A549 (cell line): ENCODE results near the gene REXO4. TPM values are rescaled to one million over a fixed set of nuclear protein-coding genes. Genes with fewer than 3 reads are reported as not detected.

Experiments used
- ATAC-seq, 2 experiments: fragments of 200-7000 bp in 1 of 2; fragments of >200 bp in 1 of 2; cut with Nextera tagmentation in 1 of 2; cut with Tn5 transposase in 1 of 2; 3 replicates each; pipeline versions ENCODE4 v1.8.0 to v1.9.1; 2018 to 2020; ENCODE audit warnings: mild to moderate bottlenecking in 1 of 2, moderate library complexity in 1 of 2
- CTCF ChIA-PET: fragments of 300-600 bp; sonication (Branson Sonifier 250); formaldehyde crosslinking; extraction: SDS; loops from one replicate; lab custom pipeline; 2021; ENCODE audit warnings: antibody characterized with exemption, inconsistent platforms; lab: Yijun Ruan, JAX
- POLR2A ChIA-PET: fragments of 350-600 bp; formaldehyde crosslinking; extraction: SDS; loops from one replicate; lab custom pipeline; 2021; ENCODE audit warnings: antibody characterized with exemption, inconsistent platforms; lab: Yijun Ruan, JAX
- DNase-seq, 2 experiments: peaks; one replicate each; pipeline versions ENCODE4 v3.0.0 to v3.0.0-alpha.2; 2011 to 2016; ENCODE audit warnings: low read depth in 1 of 2, low spot score in 1 of 2
- FAIRE-seq: peaks from 2 replicates; lab custom pipeline; 2011; peaks lifted over from hg19 to GRCh38; lab: Jason Lieb, UNC
- H3K27ac ChIP-seq, 2 experiments: fragments of >200 bp; sonication (Bioruptor Twin); formaldehyde crosslinking; 3 replicates each; pipeline ENCODE4 v1.5.1; 2016 to 2017
- H3K4me1 ChIP-seq: fragments of >200 bp; sonication (Bioruptor Twin); formaldehyde crosslinking; 3 replicates; pipeline ENCODE4 v1.6.1; 2016
- H3K4me2 ChIP-seq: fragments of >200 bp; sonication (Bioruptor Twin); formaldehyde crosslinking; 3 replicates; pipeline ENCODE4 v1.6.1; 2016
- H3K4me3 ChIP-seq: fragments of >200 bp; sonication (Bioruptor Twin); formaldehyde crosslinking; 3 replicates; pipeline ENCODE4 v1.5.1; 2016
- H3K9me3 ChIP-seq: fragments of >200 bp; sonication (Bioruptor Twin); formaldehyde crosslinking; 3 replicates; pipeline ENCODE4 v1.6.1; 2016
- CBX8 ChIP-seq: fragments of 200-600 bp; sonication (generic); IDR thresholded peaks from 2 replicates; pipeline ENCODE4 v1.6.1; 2016
- CEBPB ChIP-seq, 2 experiments: fragments of >200 bp in 1 of 2; sonication (Bioruptor Twin) in 1 of 2; formaldehyde crosslinking in 1 of 2; IDR thresholded peaks; 2 replicates each; pipeline ENCODE4 v1.6.1; 2012 to 2016
- CHD4 ChIP-seq: fragments of 200-600 bp; sonication (generic); IDR thresholded peaks from 2 replicates; pipeline ENCODE4 v1.6.1; 2016; ENCODE audit warnings: antibody characterized with exemption, mild to moderate bottlenecking, borderline replicate concordance
- ESRRA ChIP-seq: fragments of 150-350 bp; IDR thresholded peaks from 2 replicates; pipeline ENCODE4 v1.6.1; 2014; ENCODE audit warnings: mild to moderate bottlenecking, low read length, borderline replicate concordance
- FOSL2 ChIP-seq, 2 experiments: fragments of 450-650 bp in 1 of 2; fragments of >200 bp in 1 of 2; sonication (Bioruptor Twin) in 1 of 2; formaldehyde crosslinking; IDR thresholded peaks; 2 replicates each; pipeline versions ENCODE4 v1.5.0 to v1.6.1; 2016 to 2020; ENCODE audit warnings: mild to moderate bottlenecking in 1 of 2, moderate library complexity in 1 of 2
- HOXA7 ChIP-seq: fragments of 250-450 bp; sonication (Bioruptor Pico); IDR thresholded peaks from 2 replicates; pipeline ENCODE4 v1.5.0; 2020; ENCODE audit warnings: mild to moderate bottlenecking, moderate library complexity
- HOXB13 ChIP-seq: fragments of 250-450 bp; sonication (Bioruptor Pico); IDR thresholded peaks from 2 replicates; pipeline ENCODE4 v1.5.0; 2020; ENCODE audit warnings: low read depth, mild to moderate bottlenecking, moderate library complexity
- HOXB5 ChIP-seq: fragments of 250-450 bp; sonication (Bioruptor Pico); IDR thresholded peaks from 2 replicates; pipeline ENCODE4 v1.5.0; 2020; ENCODE audit warnings: mild to moderate bottlenecking, moderate library complexity
- KDM1A ChIP-seq: fragments of 200-600 bp; sonication (generic); IDR thresholded peaks from 2 replicates; pipeline ENCODE4 v1.6.1; 2016; ENCODE audit warnings: low read depth, mild to moderate bottlenecking
- MAFK ChIP-seq: fragments of 450-650 bp; IDR thresholded peaks from 2 replicates; pipeline ENCODE4 v1.6.1; 2014; ENCODE audit not compliant: partially characterized antibody
- NFE2L2 ChIP-seq: fragments of 150-350 bp; conservative IDR thresholded peaks from 2 replicates; pipeline ENCODE4 v1.6.1; 2014; ENCODE audit warnings: low read length
- NR3C1 ChIP-seq: fragments of >200 bp; sonication (Bioruptor Twin); formaldehyde crosslinking; IDR thresholded peaks from 3 replicates; pipeline ENCODE4 v1.6.1; 2017
- POLR2A ChIP-seq: IDR thresholded peaks from 2 replicates; pipeline ENCODE4 v1.6.1; 2012; ENCODE audit warnings: mild to moderate bottlenecking, low read length
- POLR2AphosphoS2 ChIP-seq: conservative IDR thresholded peaks from 2 replicates; pipeline ENCODE4 v1.6.1; 2012; ENCODE audit warnings: low read length, improper control_type of control experiment, inconsistent platforms
- RAD21 ChIP-seq, 2 experiments: fragments of >200 bp in 1 of 2; sonication (Bioruptor Twin) in 1 of 2; formaldehyde crosslinking in 1 of 2; IDR thresholded peaks in 1 of 2; conservative IDR thresholded peaks in 1 of 2; 2 replicates in 1 of 2; 3 replicates in 1 of 2; pipeline ENCODE4 v1.6.1; 2012 to 2018; ENCODE audit warnings: inconsistent platforms in 1 of 2
- RFX5 ChIP-seq: fragments of 450-650 bp; IDR thresholded peaks from 2 replicates; pipeline ENCODE4 v1.7.1; 2014; ENCODE audit warnings: antibody characterized with exemption, mild to moderate bottlenecking, moderate library complexity
- SREBF2 ChIP-seq: fragments of 450-650 bp; IDR thresholded peaks from 2 replicates; pipeline ENCODE4 v1.6.1; 2014; ENCODE audit warnings: mild to moderate bottlenecking, moderate library complexity
- ZC3H11A ChIP-seq: fragments of 450-650 bp; IDR thresholded peaks from 2 replicates; pipeline ENCODE4 v1.6.1; 2014; ENCODE audit warnings: antibody characterized with exemption, mild to moderate bottlenecking
- ZNF302 ChIP-seq: fragments of 250-450 bp; sonication (Bioruptor Pico); IDR thresholded peaks from 2 replicates; pipeline ENCODE4 v1.9.0; 2021; ENCODE audit warnings: inconsistent platforms, mild to moderate bottlenecking, moderate library complexity
- WGBS: methylation state at CpG from one replicate; pipeline ENCODE4 v1.1.6; 2017; ENCODE audit errors: missing lambda C conversion rate; 5-methylcytosine and 5-hydroxymethylcytosine counted together
- polyA plus RNA-seq, 4 experiments: library from polyadenylated mRNA; depleted of rRNA in 3 of 4; stranded (reverse); fragments of >200 nt; fragmentation: RNase III in 1 of 4; extraction: RNeasy Plus Mini Kit Qiagen cat#74134 plus additional on column Dnase treatment in 1 of 4; gene quantifications; 2 replicates in 3 of 4; 3 replicates in 1 of 4; pipeline ENCODE4 v1.2.3, GENCODE V29; 2011 to 2017
- TF ChIP-seq, protein P1 (sequence below): fragments of >200 bp; sonication (Bioruptor Twin); formaldehyde crosslinking; IDR thresholded peaks from 3 replicates; pipeline ENCODE4 v1.5.1; 2016
- TF ChIP-seq, protein P2 (sequence below): IDR thresholded peaks from 2 replicates; pipeline ENCODE4 v1.6.1; 2012
- TF ChIP-seq, protein P3 (sequence below): fragments of 150-350 bp; IDR thresholded peaks from 2 replicates; pipeline ENCODE4 v1.6.1; 2014; ENCODE audit warnings: low read depth, mild to moderate bottlenecking, low read length
- TF ChIP-seq, protein P4 (sequence below): fragments of >200 bp; sonication (Bioruptor Twin); formaldehyde crosslinking; IDR thresholded peaks from 2 replicates; pipeline ENCODE4 v1.6.1; 2016
- TF ChIP-seq, protein P5 (sequence below): fragments of 450-650 bp; IDR thresholded peaks from 2 replicates; pipeline ENCODE4 v1.6.1; 2014; ENCODE audit warnings: antibody characterized with exemption

REXO4 gene
- polyA plus RNA-seq, 2 of the 4 experiments (the other 2 are of a cell fraction) = 25.8 to 31.0 TPM

DNA sequence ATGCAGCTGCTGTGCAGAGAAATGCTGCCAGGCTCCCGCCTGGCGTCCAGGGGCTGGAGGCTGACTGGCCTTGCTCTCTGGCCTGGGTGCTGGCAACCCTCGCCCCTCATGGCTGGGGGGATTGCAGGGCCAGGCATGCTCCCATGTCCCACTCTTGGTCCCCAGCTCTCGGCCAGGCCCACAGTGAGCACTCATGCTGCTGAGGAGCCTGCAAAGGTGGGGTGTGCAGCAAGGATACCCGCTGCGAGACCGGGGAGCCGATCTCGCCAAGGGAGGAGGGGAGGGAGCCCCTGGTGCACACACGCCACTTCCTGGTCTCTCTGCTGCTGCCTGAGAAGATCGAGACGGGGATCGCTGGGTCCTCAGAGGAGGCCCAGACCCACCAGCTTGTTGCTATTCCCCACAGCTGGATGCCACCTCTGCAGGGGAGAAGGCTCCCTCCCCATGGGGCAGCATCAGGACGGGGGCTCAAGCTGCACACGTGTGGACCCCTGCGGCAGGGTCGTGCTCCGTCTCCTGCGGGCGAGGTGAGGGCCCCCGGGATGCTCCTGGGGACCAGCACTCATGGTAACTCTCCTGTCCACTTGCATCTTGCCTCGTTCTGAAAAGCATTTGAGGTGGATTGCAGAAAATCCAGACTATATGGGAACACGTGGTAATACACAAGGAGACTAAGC lies 27.6 kb upstream of the REXO4 start (continued):
- no peak for TF ChIP-seq KDM1A
- TF ChIP-seq POLR2AphosphoS2 = no peak
- TF ChIP-seq NR3C1 = no peak
- no peak for TF ChIP-seq NFE2L2
- TF ChIP-seq FOSL2 (IDR thresholded peaks at IDR 0.05) = no peak
- no peak for TF ChIP-seq FOSL2 (CRISPR knock-in tag; IDR thresholded peaks at IDR 0.05)
- no peak for TF ChIP-seq ESRRA
- TF ChIP-seq CBX8 = no peak
- no peak for TF ChIP-seq RAD21 (conservative IDR thresholded peaks at IDR 0.05 in 1 of 2, IDR thresholded peaks at IDR 0.05 in 1 of 2)
- TF ChIP-seq CEBPB (IDR thresholded peaks at IDR 0.05) = no peak

DNA sequence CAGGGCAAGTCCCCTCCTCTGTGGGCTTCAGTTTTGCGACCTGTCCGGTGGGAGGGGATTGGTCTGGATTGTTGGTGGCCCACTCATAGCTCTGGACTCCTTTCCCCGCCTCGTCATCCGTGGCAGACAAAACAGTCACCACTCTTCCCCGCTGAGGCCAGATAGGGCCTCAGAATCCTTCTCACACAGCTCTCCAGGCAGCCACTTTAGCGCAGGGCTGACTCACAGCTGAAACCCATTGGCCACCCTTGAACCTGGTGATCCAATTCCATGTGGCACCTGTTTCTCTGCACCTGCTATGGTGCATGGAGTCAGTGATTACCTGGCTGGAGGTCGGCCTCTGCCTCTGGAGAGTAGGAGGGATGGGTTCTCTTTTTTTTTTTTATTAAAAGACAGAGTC lies 26.2 kb upstream of the REXO4 start:
- no peak for DNase-seq
- Histone ChIP-seq H3K4me1 (no peaks in the 10 kb centered on the region), H3K27ac (no peak overlapping the region), H3K4me3 (no peak overlapping the region), H3K4me2 (no peak overlapping the region), H3K9me3 (no peaks in the 10 kb centered on the region)
- ATAC-seq = no peak
- FAIRE-seq = no peak
- TF ChIP-seq SREBF2 (no peak), HOXB13 (CRISPR knock-in tag) (no peak), POLR2A (no peak), MAFK (no peak), ZNF302 (CRISPR knock-in tag) (no peak), HOXB5 (CRISPR knock-in tag) (no peak), NFE2L2 (no peak), ESRRA (no peak), ZC3H11A (no peak), HOXA7 (CRISPR knock-in tag) (no peak), NR3C1 (no peak), RFX5 (no peak), CHD4 (no peak)
- TF ChIP-seq, protein P1, sequence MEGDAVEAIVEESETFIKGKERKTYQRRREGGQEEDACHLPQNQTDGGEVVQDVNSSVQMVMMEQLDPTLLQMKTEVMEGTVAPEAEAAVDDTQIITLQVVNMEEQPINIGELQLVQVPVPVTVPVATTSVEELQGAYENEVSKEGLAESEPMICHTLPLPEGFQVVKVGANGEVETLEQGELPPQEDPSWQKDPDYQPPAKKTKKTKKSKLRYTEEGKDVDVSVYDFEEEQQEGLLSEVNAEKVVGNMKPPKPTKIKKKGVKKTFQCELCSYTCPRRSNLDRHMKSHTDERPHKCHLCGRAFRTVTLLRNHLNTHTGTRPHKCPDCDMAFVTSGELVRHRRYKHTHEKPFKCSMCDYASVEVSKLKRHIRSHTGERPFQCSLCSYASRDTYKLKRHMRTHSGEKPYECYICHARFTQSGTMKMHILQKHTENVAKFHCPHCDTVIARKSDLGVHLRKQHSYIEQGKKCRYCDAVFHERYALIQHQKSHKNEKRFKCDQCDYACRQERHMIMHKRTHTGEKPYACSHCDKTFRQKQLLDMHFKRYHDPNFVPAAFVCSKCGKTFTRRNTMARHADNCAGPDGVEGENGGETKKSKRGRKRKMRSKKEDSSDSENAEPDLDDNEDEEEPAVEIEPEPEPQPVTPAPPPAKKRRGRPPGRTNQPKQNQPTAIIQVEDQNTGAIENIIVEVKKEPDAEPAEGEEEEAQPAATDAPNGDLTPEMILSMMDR = no peak
- TF ChIP-seq, protein P2, sequence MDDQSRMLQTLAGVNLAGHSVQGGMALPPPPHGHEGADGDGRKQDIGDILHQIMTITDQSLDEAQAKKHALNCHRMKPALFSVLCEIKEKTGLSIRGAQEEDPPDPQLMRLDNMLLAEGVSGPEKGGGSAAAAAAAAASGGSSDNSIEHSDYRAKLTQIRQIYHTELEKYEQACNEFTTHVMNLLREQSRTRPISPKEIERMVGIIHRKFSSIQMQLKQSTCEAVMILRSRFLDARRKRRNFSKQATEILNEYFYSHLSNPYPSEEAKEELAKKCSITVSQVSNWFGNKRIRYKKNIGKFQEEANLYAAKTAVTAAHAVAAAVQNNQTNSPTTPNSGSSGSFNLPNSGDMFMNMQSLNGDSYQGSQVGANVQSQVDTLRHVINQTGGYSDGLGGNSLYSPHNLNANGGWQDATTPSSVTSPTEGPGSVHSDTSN = no peak
- TF ChIP-seq, protein P3, sequence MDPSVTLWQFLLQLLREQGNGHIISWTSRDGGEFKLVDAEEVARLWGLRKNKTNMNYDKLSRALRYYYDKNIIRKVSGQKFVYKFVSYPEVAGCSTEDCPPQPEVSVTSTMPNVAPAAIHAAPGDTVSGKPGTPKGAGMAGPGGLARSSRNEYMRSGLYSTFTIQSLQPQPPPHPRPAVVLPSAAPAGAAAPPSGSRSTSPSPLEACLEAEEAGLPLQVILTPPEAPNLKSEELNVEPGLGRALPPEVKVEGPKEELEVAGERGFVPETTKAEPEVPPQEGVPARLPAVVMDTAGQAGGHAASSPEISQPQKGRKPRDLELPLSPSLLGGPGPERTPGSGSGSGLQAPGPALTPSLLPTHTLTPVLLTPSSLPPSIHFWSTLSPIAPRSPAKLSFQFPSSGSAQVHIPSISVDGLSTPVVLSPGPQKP = no peak
- TF ChIP-seq, protein P4, sequence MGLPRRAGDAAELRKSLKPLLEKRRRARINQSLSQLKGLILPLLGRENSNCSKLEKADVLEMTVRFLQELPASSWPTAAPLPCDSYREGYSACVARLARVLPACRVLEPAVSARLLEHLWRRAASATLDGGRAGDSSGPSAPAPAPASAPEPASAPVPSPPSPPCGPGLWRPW = no peak
- TF ChIP-seq, protein P5, sequence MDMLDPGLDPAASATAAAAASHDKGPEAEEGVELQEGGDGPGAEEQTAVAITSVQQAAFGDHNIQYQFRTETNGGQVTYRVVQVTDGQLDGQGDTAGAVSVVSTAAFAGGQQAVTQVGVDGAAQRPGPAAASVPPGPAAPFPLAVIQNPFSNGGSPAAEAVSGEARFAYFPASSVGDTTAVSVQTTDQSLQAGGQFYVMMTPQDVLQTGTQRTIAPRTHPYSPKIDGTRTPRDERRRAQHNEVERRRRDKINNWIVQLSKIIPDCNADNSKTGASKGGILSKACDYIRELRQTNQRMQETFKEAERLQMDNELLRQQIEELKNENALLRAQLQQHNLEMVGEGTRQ = no peak
- WGBS = 54% methylated on average over 8 of the region's 8 CpGs
- ChIA-PET CTCF (interaction anchor here (0.8 to 3.8 kb wide), 7 partner anchors 10 to 258 kb away, joined by 3 to 14 read pairs (median 5); no protein-coding TSS in a partner anchor), POLR2A (interaction anchor here (1.4 kb wide), 1 partner anchor 15 kb away, joined by 5 read pairs; the partner anchor contains the start of gene CACFD1)
